ENCODE data around the gene TBX21.

The TBX21 gene

DNA sequence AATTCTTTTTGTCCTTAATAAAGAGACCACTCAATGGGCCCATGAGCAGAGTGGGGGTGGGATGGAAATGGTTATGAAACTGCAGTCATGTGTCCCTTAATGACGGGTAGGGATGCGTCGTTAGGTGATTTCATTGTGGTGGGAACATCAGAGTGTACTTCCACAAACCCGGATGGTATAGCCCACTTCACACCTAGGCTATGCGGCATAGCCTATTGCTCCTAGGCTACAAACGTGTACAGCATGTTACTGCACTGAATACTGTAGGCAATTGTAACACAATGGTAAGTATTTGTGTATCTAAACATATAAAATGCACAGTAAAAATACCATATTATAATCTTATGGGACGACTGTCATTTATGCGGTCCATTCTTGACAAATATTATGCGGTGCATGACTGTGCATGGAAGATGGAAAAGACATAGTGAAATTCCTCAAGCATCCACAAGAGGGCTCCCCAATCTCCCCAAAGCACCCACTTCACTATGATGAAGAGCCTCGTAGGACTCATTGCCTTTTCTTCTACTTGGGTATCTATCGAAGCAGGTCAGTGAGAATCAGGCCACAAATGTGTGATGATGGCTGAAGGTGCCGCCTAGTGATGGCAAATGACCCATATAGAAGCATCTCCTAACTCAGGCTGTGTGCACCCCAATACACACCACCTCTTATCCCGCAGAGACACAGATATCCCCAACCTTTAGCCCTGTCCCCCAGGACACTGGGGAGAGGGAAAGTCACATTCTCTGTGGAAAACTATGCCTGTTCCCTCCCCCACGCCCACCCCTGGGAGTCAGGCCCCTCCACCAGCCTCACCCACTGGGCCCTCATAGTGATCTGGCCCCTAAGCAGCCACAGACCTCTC, 43.5 kb downstream of the TBX21 start:
- DNase-seq, result no peak

DNA sequence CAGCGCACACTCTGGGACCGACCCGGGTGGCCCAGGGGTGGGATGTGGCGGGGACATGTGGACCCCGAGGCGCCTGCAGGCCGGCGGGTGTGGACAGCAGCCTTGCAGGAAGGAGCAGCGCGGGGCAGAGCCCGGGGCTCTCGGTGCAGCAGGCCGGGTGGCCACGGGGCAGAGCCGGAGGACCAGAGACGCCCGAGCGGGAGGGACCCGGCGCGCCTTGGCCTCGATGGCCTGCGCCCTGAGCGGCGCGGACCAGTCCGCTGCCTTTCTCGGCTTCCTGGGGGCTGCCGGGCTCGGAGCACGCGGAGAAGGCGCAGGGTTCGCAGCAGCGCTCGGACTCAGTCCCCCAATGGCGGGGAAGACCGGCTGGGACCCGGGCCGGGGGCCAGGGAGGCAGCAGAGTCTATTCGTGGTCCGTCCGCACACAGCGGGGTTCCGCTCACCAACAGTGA, 45.2 kb downstream of the TBX21 start:
- no peak for DNase-seq

DNA sequence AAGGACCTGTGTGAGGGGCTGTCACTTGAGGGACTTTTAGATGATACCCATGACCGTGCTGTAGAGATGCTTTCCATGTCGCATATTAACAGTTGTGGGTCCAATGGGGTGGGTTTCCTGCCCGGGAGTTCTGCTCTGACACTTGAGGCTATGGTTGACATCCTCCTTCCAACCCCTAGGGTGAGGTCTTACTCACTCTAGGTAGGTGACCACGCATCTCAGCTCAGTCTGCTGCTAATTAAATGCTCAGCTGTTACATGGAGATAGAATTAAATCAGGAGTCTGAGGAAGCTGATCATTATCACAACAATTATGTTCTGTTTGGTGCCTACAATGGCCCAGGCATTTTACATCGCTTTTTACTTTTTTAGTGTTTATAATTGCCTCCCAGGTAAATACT, 48.4 kb downstream of the TBX21 start:
- DNase-seq, result no peak

DNA sequence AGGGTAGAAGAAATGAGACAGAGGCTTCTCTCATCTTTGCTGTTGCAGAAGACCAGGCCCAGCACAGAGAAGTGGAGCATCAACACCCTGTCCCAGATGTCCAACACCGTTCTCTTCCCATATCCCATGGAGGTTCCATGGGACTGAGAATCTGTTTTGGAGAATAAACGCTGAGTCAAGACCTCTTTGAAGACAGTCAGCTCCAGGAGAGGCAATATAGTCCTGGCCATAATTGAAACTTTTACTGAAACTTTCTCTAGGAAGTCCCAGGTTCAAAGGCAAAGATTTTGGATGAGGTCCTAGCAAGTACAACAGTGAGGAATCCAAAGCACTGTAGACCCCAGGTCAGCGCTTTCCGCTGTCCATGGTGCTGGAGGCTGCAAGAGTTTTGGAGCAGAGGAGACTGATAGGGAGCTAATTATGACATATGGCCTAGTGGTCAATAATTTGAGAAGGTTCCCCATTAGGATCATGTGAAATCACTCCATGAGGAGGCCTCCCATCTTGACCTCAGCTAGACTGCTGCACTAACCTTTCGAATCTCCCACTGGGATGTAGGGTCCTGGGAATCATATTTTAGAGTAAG, 52.6 kb downstream of the TBX21 start:
- no peak for DNase-seq

DNA sequence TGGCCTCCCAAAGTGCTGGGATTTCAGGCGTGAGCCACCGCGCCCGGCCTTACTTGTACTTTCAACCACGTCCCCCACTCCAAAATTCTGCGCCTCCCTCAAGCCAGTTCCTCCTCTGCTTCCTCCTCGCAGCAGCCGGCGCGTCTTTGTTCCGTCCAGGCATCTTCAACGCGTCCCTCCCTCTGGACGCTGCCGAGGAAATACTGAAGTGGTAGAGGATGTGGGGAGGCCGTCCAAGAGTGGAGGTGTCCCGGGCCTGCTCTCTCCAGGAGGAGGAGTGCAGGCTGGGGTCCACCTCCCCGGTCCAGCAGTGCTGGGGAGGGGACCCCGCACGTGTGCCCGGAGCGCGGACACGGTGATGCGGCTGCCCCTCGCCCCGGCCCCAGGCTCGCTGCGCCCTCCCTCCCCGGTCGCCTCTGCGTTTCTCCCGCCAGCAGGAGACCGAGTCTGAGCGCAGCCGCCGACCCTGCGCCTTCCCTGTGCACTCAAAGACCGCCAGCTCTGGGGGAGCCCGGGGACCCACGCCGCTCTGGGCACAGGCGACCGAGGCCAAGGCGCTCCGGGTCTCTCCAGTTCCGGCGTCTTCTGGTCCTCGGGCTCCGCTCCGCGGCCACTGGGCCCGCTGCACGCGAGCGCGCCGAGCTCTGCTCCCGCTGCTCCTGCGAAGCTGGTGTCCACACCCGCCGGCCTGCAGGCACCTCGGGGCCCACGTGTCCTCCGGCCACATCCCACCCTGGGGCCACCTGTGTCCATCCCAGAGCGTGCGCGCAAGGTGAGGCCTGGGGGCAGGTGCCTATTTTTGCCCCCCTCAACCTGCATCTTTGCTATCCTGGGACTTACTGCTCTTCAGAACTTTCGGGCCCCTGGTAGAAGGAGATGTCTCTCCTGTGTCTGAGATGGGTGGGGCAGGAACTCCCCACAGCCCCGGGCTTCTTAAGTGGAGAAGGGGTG, 56.9 kb downstream of the TBX21 start:
- peak; percentile 31 for DNase-seq

DNA sequence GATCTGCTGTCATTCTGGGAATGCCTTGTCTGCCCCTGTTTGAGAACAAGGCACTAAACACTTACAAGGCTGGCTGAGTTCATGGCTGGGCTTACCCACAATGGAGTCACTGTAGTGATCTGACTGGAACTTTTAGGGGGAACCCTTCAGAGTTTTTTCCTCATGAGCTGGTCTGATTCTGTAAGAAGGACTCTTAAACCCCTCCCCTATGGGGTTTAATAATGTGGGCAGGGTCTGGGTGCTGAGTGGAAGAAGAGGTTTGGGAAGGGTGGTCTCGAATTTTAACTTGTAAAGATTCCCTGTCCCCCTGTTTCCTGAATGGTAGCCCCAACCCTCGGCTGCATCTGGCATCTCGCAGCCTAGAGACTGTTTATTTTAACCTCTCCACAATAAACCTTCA, 58.0 kb downstream of the TBX21 start:
- no peak for DNase-seq

DNA sequence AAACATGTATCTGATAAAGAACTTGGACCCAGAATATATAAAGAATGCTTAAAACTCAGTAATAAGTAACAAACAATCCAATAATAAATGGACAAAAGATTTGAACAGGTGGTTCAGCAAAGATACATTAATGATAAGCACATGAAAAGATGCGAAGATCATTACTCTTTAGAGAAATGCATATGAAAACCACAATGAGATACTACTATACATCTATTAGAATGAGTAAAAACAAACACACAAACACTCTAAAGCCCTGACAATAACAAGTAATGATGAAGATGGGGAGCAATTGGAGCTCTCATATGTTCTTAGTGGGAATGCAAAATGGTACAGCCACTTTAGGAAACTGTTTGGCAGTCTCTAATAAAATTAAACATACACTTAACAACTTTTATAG, 59.4 kb downstream of the TBX21 start:
- DNase-seq, result no peak

DNA sequence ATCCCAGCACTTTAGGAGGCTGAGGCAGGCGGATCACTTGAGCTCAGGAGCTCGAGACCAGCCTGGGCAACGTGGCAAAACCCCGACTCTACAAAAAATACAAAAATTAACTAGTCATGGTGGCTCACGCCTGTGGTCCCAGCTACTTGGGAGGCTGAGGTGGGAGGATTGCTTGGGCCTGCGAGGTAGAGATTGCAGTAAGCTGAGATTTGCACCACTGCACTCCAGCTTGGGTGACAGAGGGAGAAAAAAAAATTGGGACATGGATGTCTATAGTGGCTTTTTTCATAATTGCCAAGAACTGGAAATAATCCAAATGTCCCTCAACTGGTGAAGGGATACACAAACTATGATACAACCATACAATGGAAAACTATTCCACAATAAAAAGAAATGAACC, 59.9 kb downstream of the TBX21 start:
- DNase-seq, result no peak
